Activated naive CD8-positive, alpha-beta T cell treated with anti-CD3 and anti-CD28 coated beads, Interleukin-2, amount 50 U/mL, for 24 hours (primary cell): ENCODE measurements around the gene TRAPPC11.

Experiments used
- ATAC-seq: fragments of 150-1000 bp; cut with Tn5 transposase; one replicate; pipeline ENCODE4 v1.10.0; 2021
- DNase-seq: peaks from one replicate; pipeline ENCODE4 v3.0.0; 2021
- H3K27ac Mint-ChIP-seq: one replicate; pipeline ENCODE4 v1.8.0; 2021; ENCODE audit warnings: mild to moderate bottlenecking, mixed read lengths
- H3K27me3 Mint-ChIP-seq: one replicate; pipeline ENCODE4 v1.8.0; 2021; ENCODE audit warnings: mixed read lengths
- H3K36me3 Mint-ChIP-seq: one replicate; pipeline ENCODE4 v1.8.0; 2021; ENCODE audit warnings: low read depth, mixed read lengths
- H3K4me1 Mint-ChIP-seq: one replicate; pipeline ENCODE4 v1.8.0; 2021; ENCODE audit warnings: mixed read lengths
- H3K4me3 Mint-ChIP-seq: one replicate; pipeline ENCODE4 v1.8.0; 2021; ENCODE audit warnings: mild to moderate bottlenecking, moderate library complexity, mixed read lengths
- H3K9me3 Mint-ChIP-seq: one replicate; pipeline ENCODE4 v1.8.0; 2021; ENCODE audit warnings: mixed read lengths

The TRAPPC11 gene

DNA sequence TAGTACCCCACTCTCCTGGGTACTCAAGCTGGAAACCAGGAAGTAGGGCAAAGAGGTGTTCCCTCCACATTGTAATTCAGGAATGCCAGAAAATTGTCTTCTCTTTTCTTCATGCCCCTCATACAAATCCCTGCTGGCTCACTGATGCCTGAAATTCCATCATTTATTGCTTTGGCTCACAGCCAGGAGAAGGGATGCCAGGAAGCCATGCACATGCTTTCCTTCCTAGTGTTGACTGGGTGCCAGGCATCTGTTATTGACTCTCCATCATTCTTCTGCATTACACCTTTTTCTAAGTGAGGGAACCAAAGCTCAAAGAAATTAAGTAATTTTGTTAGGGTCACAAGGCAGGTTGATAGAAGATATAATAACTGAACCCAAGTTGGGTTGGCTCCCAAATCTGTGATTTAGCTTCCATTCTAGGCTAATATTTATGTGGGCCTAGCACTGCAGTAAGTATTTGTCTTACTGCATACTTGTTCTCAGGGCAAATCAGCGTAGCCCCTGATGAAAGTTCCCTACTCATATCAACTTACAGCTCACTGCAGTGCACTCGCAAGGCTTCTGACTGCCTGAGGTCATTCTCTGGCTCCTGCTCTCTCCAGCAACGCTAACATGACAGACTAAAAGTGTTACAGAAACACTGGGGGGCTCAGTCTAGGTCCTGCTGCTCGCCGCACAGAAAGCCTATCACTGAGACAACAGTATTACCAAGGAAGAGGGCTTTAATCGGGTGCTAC, 89.0 kb downstream of the TRAPPC11 start:
- Mint-ChIP-seq H3K27me3 (peaks cover 15% of the 10 kb centered on the region), H3K27ac (no peak overlapping the region), H3K36me3 (no peaks in the 10 kb centered on the region), H3K4me3 (no peak overlapping the region), H3K9me3 (no peaks in the 10 kb centered on the region), H3K4me1 (no peaks in the 10 kb centered on the region)
- DNase-seq (no peak), ATAC-seq (no peak)

DNA sequence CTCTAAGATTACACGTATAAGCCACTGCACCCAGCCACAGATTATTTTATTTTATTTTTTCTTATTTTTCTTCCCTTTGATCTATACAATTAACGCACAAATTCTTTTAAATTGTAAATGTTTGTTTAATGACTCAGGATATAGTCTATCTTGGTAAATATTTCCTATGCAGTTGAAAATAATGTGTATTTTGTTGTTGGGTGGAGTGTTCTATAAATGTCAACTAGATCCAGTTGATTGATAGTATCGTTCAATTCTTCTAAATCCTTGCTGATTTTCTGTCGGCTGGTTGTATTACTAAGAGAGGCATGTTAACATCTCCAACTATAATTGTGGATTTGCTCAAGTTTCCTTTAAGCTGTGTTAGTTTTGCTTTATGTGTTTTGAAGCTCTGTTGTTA, 92.0 kb downstream of the TRAPPC11 start:
- H3K27ac Mint-ChIP-seq, result no peak overlapping the region
- no peaks in the 10 kb centered on the region for H3K4me1 Mint-ChIP-seq
- no peak for ATAC-seq
- no peak overlapping the region for H3K4me3 Mint-ChIP-seq
- H3K27me3 Mint-ChIP-seq, result peaks cover 9% of the 10 kb centered on the region
- H3K36me3 Mint-ChIP-seq, result no peaks in the 10 kb centered on the region
- no peaks in the 10 kb centered on the region for H3K9me3 Mint-ChIP-seq
- no peak for DNase-seq

DNA sequence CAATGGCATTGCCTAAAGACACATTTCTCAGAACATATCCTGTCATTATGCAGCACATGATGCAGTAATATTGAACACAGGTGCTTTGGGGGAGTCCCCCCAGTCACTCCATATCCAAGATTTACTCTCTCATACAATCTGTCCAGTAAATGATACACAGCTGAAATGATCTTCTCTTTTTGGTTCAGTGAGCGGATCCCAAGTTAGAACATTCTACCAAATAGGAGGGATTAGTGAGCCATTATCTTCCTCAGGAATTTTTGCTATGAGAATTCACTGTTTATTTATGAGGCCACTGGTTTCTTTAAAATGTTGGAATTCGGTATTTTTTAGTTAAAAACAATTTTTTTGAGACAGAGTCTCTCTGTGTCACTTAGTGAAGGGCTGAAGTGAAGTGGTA, 96.5 kb downstream of the TRAPPC11 start:
- ATAC-seq (no peak), DNase-seq (no peak)
- Mint-ChIP-seq H3K4me3 (no peak overlapping the region), H3K9me3 (no peaks in the 10 kb centered on the region), H3K36me3 (no peaks in the 10 kb centered on the region), H3K27ac (no peak overlapping the region), H3K27me3 (peaks cover 15% of the 10 kb centered on the region), H3K4me1 (no peaks in the 10 kb centered on the region)

DNA sequence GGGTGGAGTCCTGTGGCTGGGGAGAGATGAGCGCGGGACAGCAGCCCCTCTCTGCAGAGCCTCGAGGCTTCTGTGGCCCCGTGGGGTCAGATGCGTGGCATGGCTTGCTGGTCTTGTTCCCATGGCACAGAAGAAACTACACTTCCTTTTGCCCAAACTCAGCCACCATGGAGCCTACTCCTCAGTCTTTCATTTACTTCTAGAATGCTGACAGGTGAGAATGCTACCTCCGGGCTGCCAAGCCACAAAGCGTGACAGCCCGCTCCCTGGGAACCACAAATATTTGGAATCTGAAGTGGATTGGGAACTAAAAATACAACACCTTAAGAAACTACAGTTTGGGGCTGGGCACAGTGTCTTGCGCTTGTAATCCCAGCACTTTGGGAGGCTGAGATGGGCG, 98.0 kb downstream of the TRAPPC11 start:
- Mint-ChIP-seq H3K4me1 (no peaks in the 10 kb centered on the region), H3K36me3 (no peaks in the 10 kb centered on the region), H3K27me3 (peaks cover 9% of the 10 kb centered on the region), H3K4me3 (no peak overlapping the region), H3K9me3 (no peaks in the 10 kb centered on the region), H3K27ac (no peak overlapping the region)
- ATAC-seq (no peak), DNase-seq (no peak)

DNA sequence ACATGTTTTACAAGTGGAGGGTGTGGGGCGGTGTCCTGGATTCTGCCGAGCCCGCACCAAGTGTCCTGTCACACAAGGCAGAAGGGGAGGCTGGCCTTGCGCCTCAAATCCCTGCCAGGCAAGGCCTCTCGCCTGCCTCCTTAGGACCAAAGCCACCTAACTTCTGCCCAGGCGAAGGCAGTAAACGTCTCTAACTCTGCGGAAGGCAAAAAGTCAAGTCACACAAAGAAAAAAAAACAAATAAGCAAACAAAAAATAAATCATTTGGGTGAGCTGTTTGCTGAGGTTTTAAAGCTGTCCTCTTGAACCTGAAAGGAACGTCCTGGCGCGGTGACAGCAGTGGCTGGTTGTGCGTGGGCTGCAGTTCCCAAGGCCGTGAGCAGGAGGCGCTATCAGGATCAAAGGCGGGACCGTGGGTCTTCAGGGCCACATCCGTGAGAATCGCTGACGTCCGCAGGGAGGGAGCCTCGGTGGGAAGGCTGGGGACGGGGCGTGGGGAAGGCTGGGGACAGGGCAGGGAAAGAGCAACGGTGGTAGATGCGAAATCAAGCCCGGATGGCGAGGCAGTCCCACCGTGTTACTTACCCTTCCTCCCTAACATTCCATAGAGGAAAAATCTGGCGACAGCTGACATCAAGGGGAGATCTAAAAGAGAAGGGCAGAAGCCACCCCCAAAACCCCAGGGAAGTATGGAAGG, 99.1 kb downstream of the TRAPPC11 start:
- no peaks in the 10 kb centered on the region for H3K9me3 Mint-ChIP-seq
- peaks cover 9% of the 10 kb centered on the region for H3K27me3 Mint-ChIP-seq
- no peaks in the 10 kb centered on the region for H3K4me1 Mint-ChIP-seq
- no peak for DNase-seq
- ATAC-seq, result no peak
- H3K4me3 Mint-ChIP-seq, result no peak overlapping the region
- H3K36me3 Mint-ChIP-seq, result no peaks in the 10 kb centered on the region
- H3K27ac Mint-ChIP-seq, result no peak overlapping the region

DNA sequence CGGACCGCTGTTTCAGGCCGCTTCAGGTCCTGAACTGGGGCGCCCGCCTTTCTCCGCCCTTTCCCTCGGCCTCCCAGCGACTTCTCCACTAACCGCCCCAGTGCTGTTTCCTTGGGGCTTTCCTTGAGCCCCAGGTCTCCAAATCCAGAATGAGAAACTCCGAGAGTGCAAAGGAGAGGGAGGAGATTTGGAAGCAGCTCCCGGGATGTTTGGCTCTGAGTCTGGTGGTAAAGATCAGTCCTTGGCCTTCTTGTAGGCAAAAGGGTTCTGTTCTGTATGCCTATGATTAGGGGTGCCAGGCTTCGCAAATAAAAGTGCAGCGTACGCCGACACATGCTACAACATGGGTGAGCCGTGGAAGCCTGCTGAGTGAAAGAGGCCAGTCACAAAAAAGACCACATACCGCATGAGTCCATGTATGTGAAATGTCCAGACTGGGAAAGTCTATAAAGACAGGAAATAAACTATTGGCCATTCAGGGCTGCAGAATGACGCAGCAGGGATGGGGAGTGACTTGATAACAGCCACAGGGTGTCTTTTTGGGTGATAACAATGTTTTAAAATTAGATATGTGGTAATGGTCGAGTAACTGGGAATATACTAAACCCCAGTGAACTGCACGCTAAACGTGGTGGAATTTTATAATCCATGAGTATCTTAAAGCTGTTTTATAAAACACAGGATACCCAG, 99.8 kb downstream of the TRAPPC11 start:
- DNase-seq, result no peak
- H3K4me3 Mint-ChIP-seq, result no peak overlapping the region
- ATAC-seq, result no peak
- no peaks in the 10 kb centered on the region for H3K36me3 Mint-ChIP-seq
- H3K27ac Mint-ChIP-seq, result no peak overlapping the region
- H3K4me1 Mint-ChIP-seq, result no peaks in the 10 kb centered on the region
- H3K27me3 Mint-ChIP-seq, result peaks cover 9% of the 10 kb centered on the region
- H3K9me3 Mint-ChIP-seq, result no peaks in the 10 kb centered on the region

DNA sequence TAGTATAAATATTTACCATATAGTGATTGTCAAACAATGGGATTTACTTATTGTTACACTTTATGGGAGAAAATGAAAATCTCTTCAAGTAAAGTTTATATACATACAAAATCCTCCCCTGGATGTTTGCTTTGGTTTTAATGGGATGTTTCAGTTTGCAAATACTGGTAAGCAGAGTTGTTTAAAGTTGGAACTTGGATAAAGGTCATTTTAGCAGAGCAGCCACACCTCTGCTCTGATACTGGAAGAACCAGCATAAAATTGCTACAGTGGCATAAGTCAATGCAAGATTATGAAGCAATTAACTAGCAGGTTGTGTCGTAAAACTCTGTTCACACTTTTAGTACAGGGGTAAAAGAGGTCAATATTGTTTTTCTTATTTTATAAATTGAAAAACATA, 101.2 kb downstream of the TRAPPC11 start:
- DNase-seq (no peak), ATAC-seq (no peak)
- Mint-ChIP-seq H3K27me3 (peaks cover 9% of the 10 kb centered on the region), H3K4me3 (no peak overlapping the region), H3K4me1 (peaks cover under 1% of the 10 kb centered on the region), H3K36me3 (no peaks in the 10 kb centered on the region), H3K27ac (no peak overlapping the region), H3K9me3 (no peaks in the 10 kb centered on the region)
